GM21423 (cell line): ENCODE results near the gene CDH3.

ENCODE experiments used
- ATAC-seq: cut with Tn5 transposase; IDR thresholded peaks from one replicate; pipeline ENCODE4 v1.9.1; 2021; ENCODE audit warnings: mild to moderate bottlenecking, moderate library complexity; ENCODE audit not compliant: unreplicated experiment

CDH3 gene

GRCh38 chr16:68734782-68735181 lies 89.7 kb downstream of the CDH3 start:
- ATAC-seq = no peak

DNA sequence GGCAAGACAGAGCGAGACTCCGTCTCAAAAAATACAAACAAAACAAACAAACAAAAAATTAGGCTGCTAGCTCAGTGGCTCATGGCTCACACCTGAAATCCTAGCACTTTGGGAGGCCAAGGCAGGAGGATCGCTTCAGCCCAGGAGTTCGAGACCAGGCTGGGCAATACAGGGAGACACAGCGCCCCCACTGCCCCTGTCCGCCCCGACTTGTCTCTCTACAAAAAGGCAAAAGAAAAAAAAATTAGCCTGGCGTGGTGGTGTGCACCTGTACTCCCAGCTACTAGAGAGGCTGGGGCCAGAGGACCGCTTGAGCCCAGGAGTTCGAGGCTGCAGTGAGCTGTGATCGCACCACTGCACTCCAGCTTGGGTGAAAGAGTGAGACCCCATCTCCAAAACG lies 91.5 kb downstream of the CDH3 start:
- no peak for ATAC-seq

- no peak for ATAC-seq
Observed at GRCh38 chr16:68737046-68737729, 92.1 kb downstream of the CDH3 start, which contains the start of gene CDH1. TSS of gene CDH1 (plus strand) at chr16:68737292. CDS start at chr16:68737416, 124 bp downstream.

DNA sequence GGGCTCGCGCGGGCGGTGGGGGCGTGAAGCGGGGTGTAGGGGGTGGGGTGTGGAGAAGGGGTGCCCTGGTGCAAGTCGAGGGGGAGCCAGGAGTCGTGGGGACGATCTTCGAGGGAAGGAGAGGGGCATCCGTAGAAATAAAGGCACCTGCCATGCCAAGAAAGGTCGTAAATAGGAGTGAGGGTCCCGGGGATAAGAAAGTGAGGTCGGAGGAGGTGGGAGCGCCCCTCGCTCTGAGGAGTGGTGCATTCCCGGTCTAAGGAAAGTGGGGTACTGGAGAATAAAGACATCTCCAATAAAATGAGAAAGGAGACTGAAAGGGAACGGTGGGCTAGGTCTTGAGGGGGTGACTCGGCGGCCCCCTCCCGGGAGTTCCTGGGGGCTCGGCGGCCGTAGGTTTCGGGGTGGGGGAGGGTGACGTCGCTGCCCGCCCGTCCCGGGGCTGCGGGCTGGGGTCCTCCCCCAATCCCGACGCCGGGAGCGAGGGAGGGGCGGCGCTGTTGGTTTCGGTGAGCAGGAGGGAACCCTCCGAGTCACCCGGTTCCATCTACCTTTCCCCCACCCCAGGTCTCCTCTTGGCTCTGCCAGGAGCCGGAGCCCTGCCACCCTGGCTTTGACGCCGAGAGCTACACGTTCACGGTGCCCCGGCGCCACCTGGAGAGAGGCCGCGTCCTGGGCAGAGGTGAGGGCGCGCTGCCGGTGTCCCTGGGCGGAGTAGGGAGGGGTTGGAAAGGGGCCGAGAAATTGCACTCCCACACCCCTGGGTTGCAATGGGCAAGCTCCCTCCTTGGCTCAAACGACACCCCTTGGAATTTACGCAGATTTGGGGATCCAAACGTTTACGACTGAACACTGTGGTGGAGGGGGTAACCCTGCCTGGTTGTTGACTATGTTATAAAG lies 92.9 kb downstream of the CDH3 start:
- ATAC-seq = no peak

DNA sequence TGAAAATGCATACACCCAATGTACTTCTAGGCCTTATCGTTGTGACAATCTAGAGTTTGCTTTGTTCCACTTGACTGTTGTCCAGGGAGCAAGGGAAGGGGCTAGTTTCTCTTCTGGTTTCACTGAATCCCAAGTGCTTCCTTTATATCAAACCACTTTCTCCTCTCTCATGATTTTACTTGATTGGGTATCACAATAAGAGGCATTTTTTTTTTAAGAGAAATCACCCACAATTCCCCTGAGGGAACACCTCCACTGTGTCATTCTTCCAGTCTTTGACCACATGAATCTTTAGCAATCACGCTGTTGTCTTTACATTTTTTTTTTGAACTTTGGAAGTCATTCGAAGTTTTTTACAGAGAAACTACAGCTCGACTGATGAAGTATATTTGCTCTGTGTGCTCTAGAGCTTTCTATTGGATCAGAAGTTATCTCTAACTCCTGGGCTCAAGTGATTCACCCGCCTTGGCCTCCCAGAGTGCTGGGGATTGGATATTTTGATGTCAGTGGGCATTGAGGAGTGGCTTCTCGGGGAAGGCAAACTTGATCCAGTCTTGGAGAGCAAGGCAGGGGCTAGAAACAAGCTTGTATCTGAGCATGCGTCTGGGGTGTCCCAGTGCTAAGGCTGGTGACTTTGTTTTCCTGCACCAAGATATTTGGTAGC lies 95.0 kb downstream of the CDH3 start:
- ATAC-seq = no peak

GRCh38 chr16:68740628-68741346 lies 95.7 kb downstream of the CDH3 start:
- no peak for ATAC-seq

DNA sequence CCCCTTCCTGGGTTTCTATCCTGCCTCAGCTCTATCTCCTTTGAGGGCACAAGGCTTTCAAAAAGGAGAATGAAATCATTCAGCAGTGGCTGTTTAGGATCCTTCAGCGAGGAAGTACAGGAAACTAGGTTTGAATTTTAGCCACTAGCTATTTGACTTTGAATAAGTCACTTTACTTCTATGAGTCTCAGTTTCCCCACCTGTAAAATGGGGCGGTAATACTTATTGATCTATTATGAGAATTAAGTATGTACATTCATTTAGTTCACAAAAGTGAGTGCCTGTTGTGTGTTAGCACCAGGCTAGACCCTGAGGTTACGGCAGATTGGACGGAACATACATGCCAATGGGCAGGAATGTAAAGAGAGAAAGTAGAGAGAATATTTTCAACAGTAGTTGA lies 98.6 kb downstream of the CDH3 start:
- ATAC-seq = no peak

DNA sequence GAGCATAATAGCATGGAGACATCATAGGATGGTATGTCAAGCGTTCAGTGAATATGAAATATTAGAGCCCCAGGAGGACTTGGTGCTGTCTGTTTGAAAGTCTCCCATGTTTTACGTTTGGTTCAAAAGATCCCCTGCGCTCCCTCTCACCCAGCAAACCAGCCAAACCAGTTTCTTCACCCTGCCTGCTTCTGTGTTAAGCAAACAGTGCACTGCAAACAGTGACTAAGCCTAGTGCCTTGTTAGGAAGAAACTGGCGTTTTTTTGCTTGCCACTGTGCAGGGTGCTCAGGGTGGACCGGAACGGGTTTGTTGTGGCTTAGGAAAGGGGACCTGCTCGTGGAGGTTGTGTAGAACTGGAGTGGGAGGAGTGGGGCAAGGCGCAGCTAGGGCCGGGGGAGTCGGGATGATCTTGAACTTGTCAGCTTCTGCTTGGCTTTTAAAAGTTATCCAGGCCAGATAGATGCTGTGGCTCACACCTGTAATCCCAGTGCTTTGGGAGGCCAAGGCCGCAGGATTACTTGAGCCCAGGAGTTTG lies 99.7 kb downstream of the CDH3 start:
- ATAC-seq = no peak

GRCh38 chr16:68746951-68747350 lies 101.8 kb downstream of the CDH3 start:
- no peak for ATAC-seq

DNA sequence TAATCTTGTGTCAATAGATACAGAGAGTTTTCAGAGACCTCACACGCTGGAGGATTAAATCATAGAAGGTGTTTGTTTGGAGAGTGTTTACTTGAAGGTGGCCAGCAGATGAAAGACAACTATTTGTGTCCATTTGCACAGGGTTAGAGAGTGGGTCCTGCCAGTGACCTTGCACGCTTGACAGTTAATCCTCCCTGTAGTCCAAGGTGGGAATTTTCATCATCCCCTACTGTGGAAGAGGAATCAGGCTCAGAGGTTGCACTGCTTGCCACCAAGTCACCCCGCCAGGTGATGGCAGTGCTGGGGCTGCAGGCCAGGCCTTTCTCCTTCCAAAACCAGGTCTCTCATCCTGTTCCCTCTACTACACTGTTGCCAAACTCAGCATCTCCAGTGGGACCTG lies 104.3 kb downstream of the CDH3 start:
- no peak for ATAC-seq
